MCF 10A (cell line): ENCODE results near the gene LRATD1. TPM values are rescaled to one million over a fixed set of nuclear protein-coding genes. Genes with fewer than 3 reads are reported as not detected.

ENCODE experiments used
- BruUV-seq: library from RNA; stranded (reverse); fragments of 400-500 nt; replicated peaks from 2 replicates; lab custom pipeline; 2021; lab: Mats Ljungman, UMichigan
- CTCF ChIA-PET: fragments of 300-600 bp; sonication (Branson Sonifier 250); formaldehyde crosslinking; extraction: SDS; loops from one replicate; lab custom pipeline; 2021; ENCODE audit warnings: antibody characterized with exemption, inconsistent platforms; lab: Yijun Ruan, JAX
- POLR2A ChIA-PET: fragments of 300-600, 350-650 bp; sonication (Branson Sonifier 250); formaldehyde crosslinking; extraction: SDS; loops from one replicate; lab custom pipeline; 2020; ENCODE audit warnings: antibody characterized with exemption, inconsistent platforms; lab: Yijun Ruan, JAX
- DNase-seq: peaks from one replicate; pipeline ENCODE4 v3.0.0-alpha.2; 2018; ENCODE audit not compliant: unreplicated experiment
- H3K27ac Mint-ChIP-seq: one replicate; pipeline ENCODE4 v1.8.0; 2022; ENCODE audit warnings: mild to moderate bottlenecking, low read depth, mixed read lengths; ENCODE audit not compliant: unreplicated experiment
- H3K27me3 Mint-ChIP-seq: one replicate; pipeline ENCODE4 v1.8.0; 2022; ENCODE audit warnings: mixed read lengths; ENCODE audit not compliant: insufficient read depth, unreplicated experiment
- H3K36me3 Mint-ChIP-seq: one replicate; pipeline ENCODE4 v1.8.0; 2022; ENCODE audit warnings: mild to moderate bottlenecking, moderate library complexity, mixed read lengths; ENCODE audit not compliant: insufficient read depth, unreplicated experiment
- H3K4me1 Mint-ChIP-seq: one replicate; pipeline ENCODE4 v1.8.0; 2022; ENCODE audit warnings: mixed read lengths; ENCODE audit not compliant: insufficient read depth, unreplicated experiment
- H3K4me3 Mint-ChIP-seq: one replicate; pipeline ENCODE4 v1.8.0; 2022; ENCODE audit warnings: mild to moderate bottlenecking, moderate library complexity, mixed read lengths; ENCODE audit not compliant: unreplicated experiment
- H3K9me3 Mint-ChIP-seq: one replicate; pipeline ENCODE4 v1.8.0; 2022; ENCODE audit warnings: mixed read lengths; ENCODE audit not compliant: unreplicated experiment
- intact Hi-C: fragments of 100-400 bp; cut with micrococcal nuclease; formaldehyde crosslinking; loops from 2 replicates; pipeline ENCODE4 v1.14.1; 2022
- total RNA-seq: library from RNA; stranded (reverse); gene quantifications from 2 replicates; pipeline ENCODE4 v1.2.3, GENCODE V29; 2022
- TF ChIP-seq, protein P1 (sequence below): fragments of 200-600 bp; IDR thresholded peaks from one replicate; pipeline ENCODE4 v1.8.0; 2022; ENCODE audit warnings: antibody characterized with exemption, mild to moderate bottlenecking; ENCODE audit not compliant: unreplicated experiment

LRATD1 gene
- total RNA-seq, 1 experiment from 2014 or later: 2.2 TPM

DNA sequence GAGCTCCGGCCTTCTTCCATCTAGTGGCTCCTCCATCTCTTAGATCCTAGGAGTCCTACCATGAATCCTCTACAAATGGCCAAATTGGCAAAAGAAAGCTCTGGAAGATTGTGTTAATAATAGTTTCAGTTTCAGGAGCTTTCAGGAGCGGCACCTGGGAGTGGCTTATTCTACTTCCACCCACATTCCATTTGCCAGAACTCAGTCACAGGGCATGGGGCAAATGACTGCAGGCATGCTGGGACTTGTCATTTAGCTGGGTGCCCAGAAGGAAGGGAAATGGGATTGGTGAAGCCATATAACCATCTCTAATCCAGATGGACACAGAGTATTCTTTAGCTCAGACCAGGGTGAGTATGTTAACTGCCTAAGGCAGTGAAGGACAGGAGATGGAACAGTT lies 3.6 kb upstream of the LRATD1 start:
- H3K27me3 Mint-ChIP-seq: no peaks in the 10 kb centered on the region
- H3K4me3 Mint-ChIP-seq: no peak overlapping the region
- ChIA-PET POLR2A (interaction anchor here (0.9 to 1.5 kb wide), 5 partner anchors 19 to 340 kb away, joined by 3 to 5 read pairs (median 4); no protein-coding TSS in a partner anchor), CTCF (interaction anchor here (0.6 to 1.2 kb wide), 4 partner anchors 10 to 197 kb away, joined by 3 to 4 read pairs (median 4); no protein-coding TSS in a partner anchor)
- no TSS peak for BruUV-seq
- H3K27ac Mint-ChIP-seq: peak overlapping the region; percentile 97
- DNase-seq: peak; percentile 82
- TF ChIP-seq, protein P1, sequence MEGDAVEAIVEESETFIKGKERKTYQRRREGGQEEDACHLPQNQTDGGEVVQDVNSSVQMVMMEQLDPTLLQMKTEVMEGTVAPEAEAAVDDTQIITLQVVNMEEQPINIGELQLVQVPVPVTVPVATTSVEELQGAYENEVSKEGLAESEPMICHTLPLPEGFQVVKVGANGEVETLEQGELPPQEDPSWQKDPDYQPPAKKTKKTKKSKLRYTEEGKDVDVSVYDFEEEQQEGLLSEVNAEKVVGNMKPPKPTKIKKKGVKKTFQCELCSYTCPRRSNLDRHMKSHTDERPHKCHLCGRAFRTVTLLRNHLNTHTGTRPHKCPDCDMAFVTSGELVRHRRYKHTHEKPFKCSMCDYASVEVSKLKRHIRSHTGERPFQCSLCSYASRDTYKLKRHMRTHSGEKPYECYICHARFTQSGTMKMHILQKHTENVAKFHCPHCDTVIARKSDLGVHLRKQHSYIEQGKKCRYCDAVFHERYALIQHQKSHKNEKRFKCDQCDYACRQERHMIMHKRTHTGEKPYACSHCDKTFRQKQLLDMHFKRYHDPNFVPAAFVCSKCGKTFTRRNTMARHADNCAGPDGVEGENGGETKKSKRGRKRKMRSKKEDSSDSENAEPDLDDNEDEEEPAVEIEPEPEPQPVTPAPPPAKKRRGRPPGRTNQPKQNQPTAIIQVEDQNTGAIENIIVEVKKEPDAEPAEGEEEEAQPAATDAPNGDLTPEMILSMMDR: no peak
- no peaks in the 10 kb centered on the region for H3K36me3 Mint-ChIP-seq
- peaks cover 29% of the 10 kb centered on the region for H3K4me1 Mint-ChIP-seq
- intact Hi-C loops: no loop called here
- no peaks in the 10 kb centered on the region for H3K9me3 Mint-ChIP-seq

DNA sequence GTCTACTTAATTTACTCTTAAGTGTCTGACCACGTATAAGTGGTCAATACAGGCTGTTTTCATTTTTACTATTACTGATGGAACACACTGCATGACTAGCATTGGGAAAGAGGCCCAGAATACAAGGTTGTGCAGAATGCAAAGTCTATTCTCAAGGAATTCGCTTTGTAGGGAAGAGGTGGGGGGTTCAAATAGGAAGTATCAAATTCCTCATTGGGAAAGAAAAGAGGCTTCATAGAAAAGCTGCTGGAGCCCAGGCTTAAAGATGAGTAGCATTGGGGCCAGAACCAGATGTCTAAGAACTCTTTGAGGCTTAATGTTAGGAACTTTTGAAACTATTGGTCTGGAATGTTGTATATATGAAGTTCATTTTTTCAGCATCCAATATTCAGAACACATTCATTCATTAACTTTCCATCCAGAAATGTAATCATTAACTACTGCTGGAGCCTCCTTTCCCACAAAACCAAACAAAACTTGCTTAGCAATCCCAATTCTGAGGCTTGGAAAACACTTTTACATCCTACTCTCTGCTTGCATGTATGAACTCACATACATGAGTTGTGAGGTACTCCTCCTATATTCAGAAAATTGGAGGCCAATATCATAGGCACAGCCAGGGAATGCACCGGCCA lies 994 bp upstream of the LRATD1 start:
- POLR2A ChIA-PET: interaction anchor here (0.6 kb wide), 2 partner anchors 103 to 938 kb away, joined by 3 read pairs; no protein-coding TSS in a partner anchor
- Mint-ChIP-seq H3K4me3 (peak overlapping the region; percentile 75), H3K27me3 (no peaks in the 10 kb centered on the region)

DNA sequence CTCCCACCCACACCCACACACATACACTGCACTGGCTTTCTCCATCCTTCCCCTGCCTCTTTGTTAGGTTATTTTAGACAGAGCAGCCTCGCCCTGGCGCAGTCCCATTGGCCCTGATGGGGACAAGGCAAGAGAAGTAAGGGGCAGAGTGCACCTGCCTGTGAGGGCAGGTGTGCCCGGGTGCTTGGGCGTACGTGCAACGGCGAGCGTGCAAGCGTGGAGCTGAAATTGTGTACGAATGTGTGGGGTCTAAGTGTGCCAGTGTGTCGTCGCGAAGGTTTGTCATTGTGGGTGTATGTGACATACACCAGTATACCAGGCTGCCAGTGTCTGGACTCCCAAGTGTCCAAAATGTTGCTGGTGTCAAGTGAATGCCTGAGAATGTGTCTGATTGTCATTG lies 544 bp downstream of the LRATD1 start:
- peaks cover 28% of the 10 kb centered on the region for H3K4me1 Mint-ChIP-seq
- BruUV-seq: TSS peak; percentile 29
- intact Hi-C loops: loop anchor here (5.0 to 10.0 kb wide), 3 partner anchors 348 to 944 kb away; no protein-coding TSS in a partner anchor
- peaks cover 5% of the 10 kb centered on the region for H3K36me3 Mint-ChIP-seq
- ChIA-PET CTCF (interaction anchor here (0.6 to 2.2 kb wide), 4 partner anchors 13 to 1090 kb away, joined by 3 to 7 read pairs (median 4); no protein-coding TSS in a partner anchor), POLR2A (interaction anchor here (0.6 kb wide), 1 partner anchor 64 kb away, joined by 3 read pairs; no protein-coding TSS in a partner anchor)
- H3K9me3 Mint-ChIP-seq: no peaks in the 10 kb centered on the region
- H3K27me3 Mint-ChIP-seq: no peaks in the 10 kb centered on the region
- TF ChIP-seq, protein P1: no peak
- H3K4me3 Mint-ChIP-seq: peak overlapping the region; percentile 75
- H3K27ac Mint-ChIP-seq: no peak overlapping the region
- DNase-seq: peak; percentile 29

More for the DNA sequence above, 994 bp upstream of the LRATD1 start:
- Mint-ChIP-seq H3K9me3 (no peaks in the 10 kb centered on the region), H3K36me3 (peaks cover 5% of the 10 kb centered on the region), H3K27ac (no peak overlapping the region), H3K4me1 (peaks cover 33% of the 10 kb centered on the region)
- intact Hi-C loops: loop anchor here (5.0 to 10.0 kb wide), 3 partner anchors 347 to 946 kb away; no protein-coding TSS in a partner anchor
- no TSS peak for BruUV-seq
- CTCF ChIA-PET: interaction anchor here (0.5 kb wide), 1 partner anchor 1436 kb away, joined by 4 read pairs; no protein-coding TSS in a partner anchor
- DNase-seq: no peak
- TF ChIP-seq, protein P1: no peak

DNA sequence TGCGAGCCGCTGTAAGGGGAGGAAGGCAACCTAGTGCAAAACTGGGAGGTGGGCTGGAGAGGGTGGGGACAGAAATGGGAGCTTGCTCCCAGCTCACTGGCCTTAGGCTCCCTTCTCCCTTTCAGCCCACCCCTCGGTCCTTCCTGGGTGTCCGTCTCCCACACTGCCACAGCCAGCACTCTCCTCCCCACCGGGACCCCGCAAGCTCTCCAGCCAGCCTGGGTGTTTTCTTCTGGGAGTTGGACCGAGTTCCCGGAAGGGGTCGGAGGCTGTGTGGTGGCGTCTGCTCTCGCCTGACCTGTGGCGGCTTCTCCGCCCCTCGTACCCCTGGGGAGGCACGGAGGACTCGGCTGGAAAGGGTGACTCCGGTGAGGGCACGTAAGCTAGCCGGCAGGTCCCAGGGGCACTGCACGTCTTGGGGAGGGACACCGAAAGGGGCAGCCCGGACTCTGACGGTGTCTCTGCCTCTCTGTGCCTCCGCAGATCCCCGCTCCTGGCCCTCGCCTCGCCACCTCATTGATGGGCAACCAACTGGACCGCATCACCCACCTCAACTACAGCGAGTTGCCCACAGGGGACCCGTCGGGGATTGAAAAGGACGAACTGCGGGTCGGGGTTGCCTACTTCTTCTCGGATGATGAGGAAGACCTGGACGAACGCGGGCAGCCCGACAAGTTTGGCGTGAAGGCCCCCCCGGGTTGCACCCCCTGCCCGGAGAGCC lies 1.1 kb downstream of the LRATD1 start:
- no peaks in the 10 kb centered on the region for H3K27me3 Mint-ChIP-seq
- H3K4me3 Mint-ChIP-seq: peak overlapping the region; percentile 75
- H3K36me3 Mint-ChIP-seq: peaks cover 5% of the 10 kb centered on the region
- ChIA-PET CTCF (interaction anchor here (0.6 to 2.7 kb wide), 23 partner anchors 9 to 1586 kb away, joined by 3 to 14 read pairs (median 4); no protein-coding TSS in a partner anchor), POLR2A (interaction anchor here (0.7 to 1.3 kb wide), 3 partner anchors 98 to 109 kb away, joined by 3 to 4 read pairs (median 4); no protein-coding TSS in a partner anchor)
- H3K4me1 Mint-ChIP-seq: peaks cover 22% of the 10 kb centered on the region
- H3K27ac Mint-ChIP-seq: no peak overlapping the region
- no peaks in the 10 kb centered on the region for H3K9me3 Mint-ChIP-seq
- DNase-seq: peak; percentile 22
- no TSS peak for BruUV-seq
- intact Hi-C loops: loop anchor here (1.0 to 10.0 kb wide), 9 partner anchors 123 to 1577 kb away; no protein-coding TSS in a partner anchor
- TF ChIP-seq, protein P1: no peak
